ENCODE results near the gene ST6GALNAC3.

The ST6GALNAC3 gene

DNA sequence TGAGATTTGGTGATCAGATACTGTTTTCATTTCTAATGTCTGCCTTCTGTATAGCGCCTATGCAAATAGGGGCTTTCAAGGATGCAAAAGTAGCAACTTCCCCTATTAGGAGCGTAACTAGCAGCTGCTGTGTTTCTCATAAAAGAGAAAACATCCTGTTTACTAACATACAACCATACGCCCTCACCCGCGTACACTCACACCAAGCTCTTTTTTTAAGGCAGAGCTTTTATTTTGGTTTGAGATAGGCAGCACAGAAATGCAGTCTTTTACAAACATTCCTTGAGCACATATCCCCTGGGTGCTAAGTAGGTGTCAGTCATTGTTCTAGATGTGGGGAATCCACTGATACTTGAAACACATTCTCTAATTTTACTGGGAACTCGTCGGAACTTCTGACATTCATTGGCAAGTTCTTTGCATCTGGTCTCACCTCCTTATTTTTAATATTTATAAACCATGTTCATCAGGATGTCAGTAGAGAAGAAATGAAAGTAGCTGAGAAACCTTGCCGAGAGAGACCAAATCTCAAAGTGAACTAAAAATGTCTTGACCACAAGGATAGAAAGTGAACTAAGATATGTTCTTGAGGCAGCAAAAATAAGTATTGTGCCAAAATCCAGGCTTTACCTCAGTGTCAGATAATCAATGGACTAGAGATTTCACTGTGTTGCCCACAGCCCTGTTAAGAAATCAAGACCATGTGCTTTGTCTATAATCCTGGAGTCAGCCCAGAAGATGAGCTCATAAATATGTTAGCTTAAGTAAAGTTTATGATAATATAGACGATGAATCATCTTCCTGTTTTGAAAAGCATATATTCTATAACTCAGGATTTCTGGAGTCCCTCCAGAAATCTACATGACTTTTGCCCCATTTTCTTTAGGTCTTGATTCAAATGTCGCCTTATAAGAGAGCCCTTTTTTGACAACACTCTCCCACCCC is 350.9 kb downstream of the ST6GALNAC3 start:
- DNase-seq, result no peak

DNA sequence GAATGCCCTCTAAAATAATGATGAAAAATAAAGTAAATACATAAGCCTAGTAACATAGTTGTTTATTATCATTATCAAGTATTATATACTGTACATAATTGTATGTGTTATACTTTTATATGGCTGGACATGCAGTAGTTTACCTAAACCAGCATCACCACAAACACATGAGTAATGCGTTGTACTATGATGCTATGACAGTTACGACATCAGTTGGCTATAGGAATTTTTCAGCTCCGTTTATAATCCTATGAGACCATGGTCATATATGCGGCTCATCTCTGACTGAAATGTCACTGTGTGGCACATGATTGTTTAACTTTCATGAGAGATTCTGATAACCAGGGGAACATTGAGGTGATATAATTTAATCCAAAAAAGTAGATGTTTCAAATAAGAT is 352.1 kb downstream of the ST6GALNAC3 start:
- DNase-seq, result no peak

DNA sequence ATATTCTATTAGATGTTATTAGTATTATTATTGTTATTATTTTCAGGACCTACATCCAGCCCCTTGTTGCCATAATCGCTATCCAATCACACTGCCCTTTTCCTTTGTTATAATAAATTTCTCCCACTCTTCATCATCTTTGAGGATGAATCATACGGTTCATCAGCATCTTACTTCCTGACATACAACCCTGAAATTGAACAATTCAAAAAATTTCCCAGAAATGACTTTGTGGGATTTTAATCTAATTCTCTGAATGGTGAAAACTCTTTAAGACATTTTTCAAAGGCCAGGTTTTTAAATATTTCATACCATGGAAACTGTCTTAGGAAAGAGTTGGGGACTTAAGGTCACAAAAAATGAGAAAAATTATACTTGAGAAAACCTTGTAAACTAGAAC is 353.5 kb downstream of the ST6GALNAC3 start:
- DNase-seq, result no peak

GRCh38 chr1:76430531-76430930 is 356.0 kb downstream of the ST6GALNAC3 start:
- DNase-seq, result no peak

- no peak for DNase-seq
Observed at GRCh38 chr1:76433526-76433925, 359.0 kb downstream of the ST6GALNAC3 start.

- DNase-seq, result no peak
Observed at GRCh38 chr1:76443217-76443616, 368.7 kb downstream of the ST6GALNAC3 start.

GRCh38 chr1:76444773-76445172 is 370.2 kb downstream of the ST6GALNAC3 start:
- DNase-seq, result no peak

DNA sequence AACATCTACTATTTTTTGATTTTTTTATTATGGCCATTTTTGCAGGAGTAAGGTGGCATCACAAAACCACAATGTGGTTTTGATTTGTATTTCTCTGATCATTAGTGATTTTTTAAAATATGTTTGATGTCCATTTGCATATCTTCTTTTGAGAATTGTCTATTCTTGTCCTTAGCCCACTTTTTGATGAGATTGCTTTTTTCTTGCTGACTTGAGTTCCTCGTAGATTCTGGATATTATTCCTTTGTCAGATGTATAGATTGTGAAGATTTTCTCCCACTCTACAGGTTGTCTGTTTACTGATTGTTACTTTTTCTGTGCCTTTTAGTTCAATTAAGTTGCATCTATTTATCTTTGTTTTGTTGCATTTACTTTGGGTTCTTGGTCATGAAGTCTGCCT is 375.7 kb downstream of the ST6GALNAC3 start:
- no peak for DNase-seq

DNA sequence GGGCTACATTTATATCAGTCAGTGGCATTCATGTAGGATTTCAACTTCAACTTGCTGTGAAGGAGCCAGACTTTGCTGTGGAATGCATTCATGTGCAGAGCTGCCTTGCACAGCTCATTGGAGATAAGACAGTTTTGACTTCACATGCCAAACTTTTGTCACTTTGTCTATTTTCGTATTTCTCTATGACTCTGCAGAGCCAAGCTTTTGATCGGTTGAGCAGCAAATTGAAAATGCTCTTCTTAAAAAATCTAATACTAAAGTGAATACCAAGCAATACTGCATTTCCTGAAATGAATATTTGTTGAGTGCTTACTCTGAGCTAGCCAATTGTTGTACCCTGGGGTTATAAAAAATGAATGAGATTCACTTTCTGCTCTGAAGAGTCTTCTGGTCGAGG is 388.7 kb downstream of the ST6GALNAC3 start:
- DNase-seq, result no peak

- DNase-seq, result no peak
Observed at GRCh38 chr1:76463849-76464248, 389.3 kb downstream of the ST6GALNAC3 start.

GRCh38 chr1:76465030-76465429 is 390.5 kb downstream of the ST6GALNAC3 start:
- DNase-seq, result no peak

- no peak for DNase-seq
Observed at GRCh38 chr1:76470166-76470565, 395.6 kb downstream of the ST6GALNAC3 start.

GRCh38 chr1:76471536-76471935 is 397.0 kb downstream of the ST6GALNAC3 start:
- DNase-seq, result no peak

DNA sequence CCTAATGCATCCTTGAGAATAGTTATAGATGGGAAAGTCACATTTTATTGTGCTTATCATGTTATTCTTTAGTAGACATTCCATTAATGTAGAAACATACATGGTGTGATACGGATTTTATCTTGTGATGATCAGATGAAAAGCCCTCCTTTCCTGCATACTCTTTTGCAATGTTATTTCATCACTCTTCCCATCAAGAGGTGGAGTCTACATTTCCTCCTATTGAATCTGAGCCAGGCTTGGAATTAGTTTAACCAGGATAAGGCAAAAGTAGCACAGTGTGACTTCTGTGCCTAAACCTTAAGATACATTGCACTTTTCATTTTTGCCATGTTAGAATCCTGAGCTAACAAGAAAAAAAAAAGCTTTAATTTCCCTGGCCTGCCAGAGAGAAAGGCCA is 399.0 kb downstream of the ST6GALNAC3 start:
- no peak for DNase-seq

DNA sequence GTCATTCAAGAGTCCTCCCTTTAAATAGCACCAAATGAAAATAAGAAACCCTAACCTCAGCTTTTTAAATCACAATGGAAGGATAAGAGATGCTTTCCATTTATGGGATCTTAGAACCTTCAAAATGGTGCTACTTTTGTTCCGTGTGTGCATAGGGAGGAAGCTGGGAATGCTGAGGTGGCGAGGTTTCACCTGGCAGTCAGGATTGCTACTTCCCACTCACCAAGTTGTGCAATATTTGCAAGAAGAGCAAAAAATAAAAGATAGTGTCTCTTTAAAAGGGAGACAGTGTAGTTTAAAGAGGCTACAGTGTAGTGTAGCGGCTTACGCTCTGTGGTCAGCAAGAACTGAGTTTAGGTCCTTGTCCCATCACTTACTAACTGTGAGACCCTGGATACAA is 400.4 kb downstream of the ST6GALNAC3 start:
- no peak for DNase-seq

- no peak for DNase-seq
Observed at GRCh38 chr1:76477156-76477555, 402.6 kb downstream of the ST6GALNAC3 start.

DNA sequence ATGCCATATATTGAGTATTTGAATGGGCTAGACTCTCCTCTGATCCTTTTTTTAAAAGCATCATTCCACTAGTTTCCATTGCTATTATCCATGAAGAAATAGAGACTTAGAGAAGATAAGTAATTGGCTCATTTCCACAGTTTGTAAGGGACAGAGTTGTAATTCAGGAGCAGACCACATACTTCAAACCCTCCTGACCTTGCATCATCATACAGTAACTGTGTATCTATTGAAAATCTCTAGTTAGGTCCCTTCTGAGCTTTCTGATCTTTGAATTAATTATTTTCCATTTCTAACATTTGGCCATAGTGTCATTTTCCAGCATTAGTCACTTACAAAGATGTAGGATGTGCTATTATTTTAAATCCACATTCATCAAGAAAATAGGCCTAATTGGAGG is 406.3 kb downstream of the ST6GALNAC3 start:
- DNase-seq, result no peak

DNA sequence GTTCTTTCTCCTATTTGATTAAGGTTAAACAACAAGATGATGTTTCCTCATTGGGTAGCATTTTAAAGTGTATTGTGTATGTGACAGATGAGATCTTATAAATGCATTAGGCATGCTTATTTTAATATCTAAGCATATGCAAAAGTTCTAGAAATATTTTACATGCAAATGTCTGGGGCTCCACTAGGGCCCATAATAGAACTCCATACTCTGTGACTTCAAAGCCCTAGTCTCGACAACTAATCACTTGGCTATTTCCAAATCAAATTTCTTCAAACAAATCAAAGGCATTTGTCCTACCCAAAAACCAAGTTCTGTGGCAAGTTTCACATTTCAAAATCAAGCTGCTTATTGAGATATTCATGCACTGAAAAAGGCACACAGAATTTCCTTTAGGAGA is 407.1 kb downstream of the ST6GALNAC3 start:
- DNase-seq, result no peak

- no peak for DNase-seq
Observed at GRCh38 chr1:76482272-76482671, 407.7 kb downstream of the ST6GALNAC3 start.

DNA sequence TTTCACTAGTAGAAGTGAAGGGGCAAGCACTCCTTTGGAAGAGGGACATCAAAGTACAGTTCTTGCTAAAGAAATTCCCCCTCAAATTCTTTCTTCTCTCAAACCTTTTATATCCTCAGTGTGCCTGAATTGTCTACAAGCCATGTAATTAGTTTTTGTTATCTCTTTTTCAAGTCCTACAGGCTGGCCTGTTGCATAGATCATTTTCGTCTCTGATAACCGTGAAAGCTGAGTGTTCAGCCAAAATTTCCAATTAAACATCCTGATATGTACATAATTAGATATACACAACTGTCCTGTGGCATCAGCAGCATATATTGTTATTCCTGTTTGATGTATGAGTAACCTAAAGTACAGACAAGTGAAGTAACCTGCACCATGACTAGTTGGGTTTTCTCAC is 417.2 kb downstream of the ST6GALNAC3 start:
- no peak for DNase-seq

GRCh38 chr1:76492752-76493430 is 418.3 kb downstream of the ST6GALNAC3 start:
- DNase-seq, result no peak

DNA sequence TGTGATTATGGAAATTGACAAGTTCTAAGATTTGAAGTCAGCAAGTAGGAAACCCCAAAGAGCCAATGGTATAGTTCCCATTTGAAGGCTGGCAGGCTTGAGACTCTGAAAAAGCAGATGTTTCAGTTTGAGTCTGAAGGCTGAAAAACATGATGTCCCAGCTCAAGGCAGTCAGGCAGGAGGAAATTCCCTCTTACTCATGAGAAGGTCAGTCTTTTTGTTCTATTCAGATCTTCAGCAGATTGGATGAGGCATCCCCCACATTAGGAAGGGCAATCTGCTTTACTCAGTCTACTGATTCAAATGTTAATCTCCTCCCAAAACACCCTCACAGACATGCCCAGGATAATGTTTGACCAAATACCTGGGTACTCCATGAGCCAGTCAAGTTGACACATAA is 420.3 kb downstream of the ST6GALNAC3 start:
- no peak for DNase-seq

DNA sequence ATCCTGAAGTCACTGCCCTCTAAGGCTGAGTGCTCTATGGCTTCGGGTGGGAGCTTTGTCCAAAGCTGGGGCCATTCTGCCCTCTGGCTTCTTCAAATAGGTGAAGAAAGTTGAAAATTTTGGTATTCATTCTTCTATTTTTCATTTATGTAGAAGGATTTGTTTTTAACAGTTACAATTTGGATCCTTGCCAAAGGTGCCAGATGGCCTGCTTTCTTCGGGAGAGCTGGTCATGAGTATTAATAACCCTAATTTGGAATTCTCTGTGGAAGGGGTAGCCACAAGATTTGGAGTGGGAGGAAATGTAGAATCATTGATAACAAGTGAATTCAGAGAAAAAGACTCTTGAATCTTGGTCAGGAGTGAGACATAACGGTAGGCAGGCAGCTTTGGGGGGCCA is 422.3 kb downstream of the ST6GALNAC3 start:
- peak in 5 of 56 donors; percentile 12 to 32 (median 15) for DNase-seq

All from amygdala (tissue), 56 donors.